Neuronal stem cell (in vitro differentiated cells): Measurements from ENCODE around the gene HSD17B14.

ENCODE experiments used
- DNase-seq: peaks from one replicate; pipeline ENCODE4 v3.0.0-alpha.2; 2013; ENCODE audit warnings: low spot score
- H2AFZ ChIP-seq: one replicate; pipeline ENCODE4 v1.6.1; 2013; ENCODE audit warnings: mild to moderate bottlenecking, low read length, inconsistent platforms
- H2AK5ac ChIP-seq: 2 replicates; pipeline ENCODE4 v1.6.1; 2013; ENCODE audit warnings: low read depth, mild to moderate bottlenecking, inconsistent platforms, low read length, moderate library complexity, mixed read lengths
- H2BK120ac ChIP-seq: 2 replicates; pipeline ENCODE4 v1.6.1; 2013; ENCODE audit warnings: low read depth, mild to moderate bottlenecking, inconsistent platforms, low read length, moderate library complexity, mixed read lengths
- H2BK12ac ChIP-seq: one replicate; pipeline ENCODE4 v1.6.1; 2013; ENCODE audit warnings: low read length, inconsistent platforms
- H2BK15ac ChIP-seq: 2 replicates; pipeline ENCODE4 v1.6.1; 2013; ENCODE audit warnings: mild to moderate bottlenecking, low read length, inconsistent platforms, mixed read lengths
- H2BK5ac ChIP-seq: one replicate; pipeline ENCODE4 v1.6.1; 2013; ENCODE audit warnings: inconsistent platforms, mild to moderate bottlenecking, low read length, moderate library complexity
- H3K14ac ChIP-seq: one replicate; pipeline ENCODE4 v1.6.1; 2013; ENCODE audit warnings: low read length, inconsistent platforms
- H3K18ac ChIP-seq: 2 replicates; pipeline ENCODE4 v1.6.1; 2013; ENCODE audit warnings: low read length, inconsistent platforms
- H3K23ac ChIP-seq: 2 replicates; pipeline ENCODE4 v1.6.1; 2013; ENCODE audit warnings: low read depth, mild to moderate bottlenecking, mixed read lengths, low read length, inconsistent platforms; ENCODE audit not compliant: poor library complexity
- H3K27ac ChIP-seq: replicated peaks from 3 replicates; pipeline ENCODE4 v1.5.1; 2013; ENCODE audit warnings: low read length, inconsistent platforms
- H3K27me3 ChIP-seq, 3 experiments: 2 replicates each; pipeline ENCODE4 v1.6.1; 2013; ENCODE audit warnings: low read length in 3 of 3, mild to moderate bottlenecking in 2 of 3, inconsistent platforms in 1 of 3, low read depth in 1 of 3, mixed read lengths in 1 of 3, moderate library complexity in 1 of 3; ENCODE audit not compliant: control insufficient read depth in 3 of 3, insufficient read depth in 3 of 3
- H3K36me3 ChIP-seq, 2 donors: replicated peaks in 1 of 2; 2 replicates each; pipeline ENCODE4 v1.6.1; 2013; ENCODE audit warnings: low read length in 2 of 2; ENCODE audit not compliant: control insufficient read depth in 2 of 2, insufficient read depth in 2 of 2
- H3K4ac ChIP-seq: 2 replicates; pipeline ENCODE4 v1.6.1; 2013; ENCODE audit warnings: inconsistent platforms, mild to moderate bottlenecking, low read length, moderate library complexity
- H3K4me1 ChIP-seq, 2 donors: 1 replicate in 1 of 2; 2 replicates in 1 of 2; pipeline ENCODE4 v1.6.1; 2013; ENCODE audit warnings: low read length in 2 of 2, low read depth in 1 of 2; ENCODE audit not compliant: control insufficient read depth in 2 of 2, insufficient read depth in 1 of 2
- H3K4me2 ChIP-seq: one replicate; pipeline ENCODE4 v1.6.1; 2013; ENCODE audit warnings: mild to moderate bottlenecking, low read length, inconsistent platforms; ENCODE audit not compliant: insufficient read depth, poor library complexity, severe bottlenecking
- H3K4me3 ChIP-seq, 2 donors: 2 replicates each; pipeline ENCODE4 v1.5.1; 2013; ENCODE audit warnings: low read length in 2 of 2, mild to moderate bottlenecking in 2 of 2, inconsistent platforms in 1 of 2, moderate library complexity in 1 of 2
- H3K79me1 ChIP-seq: one replicate; pipeline ENCODE4 v1.6.1; 2013; ENCODE audit warnings: low read depth, mild to moderate bottlenecking, inconsistent platforms, low read length, moderate library complexity
- H3K9ac ChIP-seq: one replicate; pipeline ENCODE4 v1.6.1; 2013; ENCODE audit warnings: mild to moderate bottlenecking, low read depth, low read length, inconsistent platforms; ENCODE audit not compliant: poor library complexity
- H3K9me3 ChIP-seq, 2 donors: replicated peaks in 1 of 2; 2 replicates each; pipeline versions ENCODE3 to v1.6.1; 2013; ENCODE audit warnings: low read length in 2 of 2, mild to moderate bottlenecking in 2 of 2, inconsistent platforms in 1 of 2, low read depth in 1 of 2, mixed read lengths in 1 of 2, moderate library complexity in 1 of 2; ENCODE audit not compliant: control insufficient read depth in 2 of 2, insufficient read depth in 1 of 2
- H4K8ac ChIP-seq: one replicate; pipeline ENCODE4 v1.6.1; 2013; ENCODE audit warnings: low read depth, mild to moderate bottlenecking, inconsistent platforms, low read length, moderate library complexity
- H4K91ac ChIP-seq: one replicate; pipeline ENCODE4 v1.6.1; 2013; ENCODE audit warnings: low read length, low read depth, mild to moderate bottlenecking, inconsistent platforms; ENCODE audit not compliant: poor library complexity
- WGBS, 2 donors: extraction: QIAGEN DNeasy Blood & Tissue Kit; methylation state at CpG; one replicate each; pipeline ENCODE4 v1.1.7; 2013; ENCODE audit warnings: missing lambda C conversion rate in 2 of 2, mixed read lengths in 1 of 2; ENCODE audit not compliant: insufficient read length in 2 of 2, insufficient replicate concordance in 1 of 2; ENCODE audit errors: extremely low coverage in 2 of 2; 5-methylcytosine and 5-hydroxymethylcytosine counted together

The HSD17B14 gene

DNA sequence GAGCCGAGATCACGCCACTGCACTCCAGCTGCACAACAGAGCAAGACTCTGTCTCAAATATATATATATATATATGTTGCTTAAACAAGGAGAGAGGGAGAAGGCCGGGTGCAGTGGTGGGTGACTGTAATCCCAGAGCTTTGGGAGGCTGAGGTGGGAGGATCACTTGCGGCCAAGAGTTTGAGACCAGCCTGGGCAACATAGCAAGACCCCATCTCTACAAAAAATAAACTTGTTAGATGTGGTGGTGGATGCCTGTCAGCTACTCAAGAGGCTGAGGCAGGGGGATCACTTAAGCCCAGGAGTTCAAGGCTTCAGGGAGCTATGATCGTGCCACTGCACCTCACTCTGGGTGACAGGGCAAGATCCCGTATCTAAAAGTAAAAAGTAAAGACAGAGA is 5.3 kb upstream of the HSD17B14 start:
- DNase-seq, result no peak
- H3K9me3 ChIP-seq, result peaks cover 0 to 3% of the 10 kb centered on the region in 2 donors
- H3K36me3 ChIP-seq, result peaks cover 11 to 38% of the 10 kb centered on the region in 2 donors
- no peak overlapping the region for H4K91ac ChIP-seq
- H3K14ac ChIP-seq, result no peak overlapping the region
- H2AK5ac ChIP-seq, result no peak overlapping the region
- no CpG with 5 or more reads among the region's 6 CpGs for WGBS, 2 donors
- H3K4me2 ChIP-seq, result no peak overlapping the region
- no peak overlapping the region for H2BK120ac ChIP-seq
- no peak overlapping the region for H3K9ac ChIP-seq
- H3K79me1 ChIP-seq, result no peaks in the 10 kb centered on the region
- H3K27ac ChIP-seq, result no peak overlapping the region
- no peak overlapping the region for H2AFZ ChIP-seq
- no peaks in the 10 kb centered on the region for H3K27me3 ChIP-seq
- no peak overlapping the region for H3K23ac ChIP-seq
- peaks cover 0 to 4% of the 10 kb centered on the region in 2 donors for H3K4me1 ChIP-seq
- H3K18ac ChIP-seq, result no peak overlapping the region
- H4K8ac ChIP-seq, result no peak overlapping the region
- no peak overlapping the region for H2BK12ac ChIP-seq
- H2BK15ac ChIP-seq, result no peak overlapping the region
- H3K4me3 ChIP-seq, result no peak overlapping the region
- no peak overlapping the region for H2BK5ac ChIP-seq
- H3K4ac ChIP-seq, result no peak overlapping the region

DNA sequence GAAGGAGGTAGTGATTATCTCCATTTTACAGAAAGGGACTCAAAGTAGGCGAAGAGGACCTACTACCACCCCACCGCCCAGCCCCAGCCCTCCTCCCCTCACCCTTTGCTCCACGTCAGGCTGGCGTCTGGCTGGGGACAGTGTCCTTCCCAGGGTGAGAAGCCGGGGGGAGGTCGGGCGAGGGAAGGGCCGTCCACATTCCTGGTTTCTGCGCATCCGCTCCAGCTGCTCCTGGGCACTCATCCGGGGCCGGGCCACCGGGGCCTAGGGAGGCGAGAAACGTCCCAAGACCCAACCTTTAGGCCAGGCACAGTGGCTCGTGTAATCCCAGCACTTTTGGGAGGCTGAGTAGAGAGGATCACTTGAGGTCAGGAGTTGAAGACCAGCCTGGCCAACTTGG is 4.8 kb upstream of the HSD17B14 start:
- H3K18ac ChIP-seq, result no peak overlapping the region
- peaks cover 0 to 3% of the 10 kb centered on the region in 2 donors for H3K9me3 ChIP-seq
- H3K27ac ChIP-seq, result no peak overlapping the region
- H4K91ac ChIP-seq, result no peak overlapping the region
- H2BK15ac ChIP-seq, result no peak overlapping the region
- H2BK120ac ChIP-seq, result no peak overlapping the region
- no peak overlapping the region for H3K9ac ChIP-seq
- H3K4ac ChIP-seq, result no peak overlapping the region
- WGBS, 2 donors, result no CpG with 5 or more reads among the region's 16 CpGs
- H3K4me3 ChIP-seq, result no peak overlapping the region
- H3K4me2 ChIP-seq, result no peak overlapping the region
- no peak overlapping the region for H3K23ac ChIP-seq
- H2AFZ ChIP-seq, result no peak overlapping the region
- peaks cover 4% of the 10 kb centered on the region in 2 donors for H3K4me1 ChIP-seq
- H3K14ac ChIP-seq, result no peak overlapping the region
- no peaks in the 10 kb centered on the region for H3K79me1 ChIP-seq
- H3K27me3 ChIP-seq, result no peaks in the 10 kb centered on the region
- peaks cover 11 to 34% of the 10 kb centered on the region in 2 donors for H3K36me3 ChIP-seq
- H2AK5ac ChIP-seq, result peak overlapping the region; percentile 74
- peak overlapping the region; percentile 24 for H2BK5ac ChIP-seq
- H2BK12ac ChIP-seq, result no peak overlapping the region
- no peak overlapping the region for H4K8ac ChIP-seq
- DNase-seq, result no peak

- Histone ChIP-seq H3K4me2 (peak overlapping the region; percentile 78), H2AFZ (no peak overlapping the region), H3K4ac (no peak overlapping the region), H3K9me3 (peaks cover 0 to 3% of the 10 kb centered on the region in 2 donors), H3K9ac (peak overlapping the region; percentile 77), H3K18ac (peak overlapping the region; percentile 76), H3K27me3 (no peaks in the 10 kb centered on the region), H4K8ac (no peak overlapping the region), H2BK120ac (no peak overlapping the region), H2BK15ac (no peak overlapping the region), H3K23ac (no peak overlapping the region), H2BK12ac (no peak overlapping the region), H3K14ac (no peak overlapping the region), H4K91ac (no peak overlapping the region), H3K36me3 (peaks cover 11 to 22% of the 10 kb centered on the region in 2 donors), H2AK5ac (peak overlapping the region; percentile 56), H3K4me3 (peak overlapping the region in 1 of 2 donors; percentile 65), H3K4me1 (peaks cover 7 to 8% of the 10 kb centered on the region in 2 donors), H3K79me1 (no peaks in the 10 kb centered on the region), H2BK5ac (peak overlapping the region; percentile 75), H3K27ac (peak overlapping the region; percentile 90)
- no CpG with 5 or more reads among the region's 9 CpGs for WGBS, 2 donors
- DNase-seq, result peak; percentile 50
These were observed 1.4 kb upstream of the HSD17B14 start for GRCh38 chr19:48837687-48838086.

DNA sequence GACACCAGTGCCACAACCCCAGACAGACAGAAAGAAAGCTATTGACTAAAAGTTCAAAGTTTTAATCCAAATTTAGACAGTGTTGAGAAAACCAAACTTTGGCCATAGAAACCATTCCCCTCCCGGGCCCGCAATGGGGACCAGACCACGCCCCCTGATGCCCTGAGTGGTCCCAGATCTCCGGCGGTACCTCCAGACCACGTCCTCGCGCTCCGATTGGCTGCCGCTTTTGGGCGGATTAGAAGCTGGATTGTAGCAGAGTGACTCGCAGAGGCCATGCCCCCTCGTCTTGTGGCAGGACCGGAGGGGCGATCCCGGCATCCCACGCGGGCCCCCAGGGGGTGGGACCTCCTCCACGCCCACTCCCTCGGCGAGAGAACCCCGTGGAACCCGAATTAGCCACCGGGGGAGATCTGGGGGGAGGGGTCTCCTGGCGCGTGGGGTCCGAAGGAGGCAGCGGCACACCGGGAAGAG is 797 bp upstream of the HSD17B14 start:
- peaks cover 0 to 3% of the 10 kb centered on the region in 2 donors for H3K9me3 ChIP-seq
- no peak overlapping the region for H3K23ac ChIP-seq
- peaks cover 14 to 26% of the 10 kb centered on the region in 2 donors for H3K36me3 ChIP-seq
- H3K4ac ChIP-seq, result no peak overlapping the region
- H3K14ac ChIP-seq, result no peak overlapping the region
- peak overlapping the region; percentile 59 for H4K91ac ChIP-seq
- peak; percentile 93 for DNase-seq
- H2BK12ac ChIP-seq, result no peak overlapping the region
- H3K79me1 ChIP-seq, result no peaks in the 10 kb centered on the region
- H2BK5ac ChIP-seq, result no peak overlapping the region
- peak overlapping the region; percentile 96 for H3K18ac ChIP-seq
- H2BK15ac ChIP-seq, result peak overlapping the region; percentile 59
- no peak overlapping the region for H2AK5ac ChIP-seq
- H3K4me1 ChIP-seq, result peaks cover 7 to 8% of the 10 kb centered on the region in 2 donors
- no peak overlapping the region for H4K8ac ChIP-seq
- peak overlapping the region; percentile 21 to 86 for H3K4me3 ChIP-seq
- WGBS, 2 donors, result no CpG with 5 or more reads among the region's 29 CpGs
- H3K27ac ChIP-seq, result peak overlapping the region; percentile 90
- peak overlapping the region; percentile 23 for H2AFZ ChIP-seq
- peak overlapping the region; percentile 77 for H3K9ac ChIP-seq
- no peak overlapping the region for H2BK120ac ChIP-seq
- H3K4me2 ChIP-seq, result peak overlapping the region; percentile 89
- no peaks in the 10 kb centered on the region for H3K27me3 ChIP-seq
